SK-N-SH (cell line): Measurements from ENCODE around the gene SLC41A3. TPM values are rescaled to one million over a fixed set of nuclear protein-coding genes. Genes with fewer than 3 reads are reported as not detected.

Experiments
- CTCF ChIA-PET: fragments of 300-600, 350-600 bp; formaldehyde crosslinking; extraction: SDS; loops from one replicate; lab custom pipeline; 2021; lab: Yijun Ruan, JAX
- POLR2A ChIA-PET: fragments of 350-600 bp; sonication (Branson Sonifier 250); formaldehyde crosslinking; extraction: SDS; loops from one replicate; lab custom pipeline; 2020; ENCODE audit warnings: antibody characterized with exemption, inconsistent platforms; lab: Yijun Ruan, JAX
- DNase-seq: peaks from one replicate; pipeline ENCODE4 v3.0.0; 2012
- H2AFZ ChIP-seq: fragments of 200-600 bp; sonication (generic); 2 replicates; pipeline ENCODE4 v1.8.1; 2016; ENCODE audit warnings: antibody characterized with exemption, mild to moderate bottlenecking, low read depth
- H3F3A ChIP-seq: fragments of 200-600 bp; sonication (generic); replicated peaks from 2 replicates; pipeline ENCODE3; 2016; ENCODE audit warnings: antibody characterized with exemption, mild to moderate bottlenecking; ENCODE audit not compliant: insufficient read depth
- H3K27ac ChIP-seq, 2 experiments: fragments of 200-500 bp in 1 of 2; fragments of 200-600 bp in 1 of 2; sonication (Bioruptor generic) in 1 of 2; sonication (generic), shearing (Covaris generic) in 1 of 2; 2 replicates each; pipeline versions ENCODE4 v1.5.1 to v1.6.1; 2014 to 2016; ENCODE audit warnings: low read depth in 2 of 2, inconsistent platforms in 1 of 2, low read length in 1 of 2, mild to moderate bottlenecking in 1 of 2, mixed read lengths in 1 of 2
- H3K27me3 ChIP-seq: fragments of 200-600 bp; sonication (generic), shearing (Covaris generic); 2 replicates; pipeline ENCODE4 v1.6.1; 2016; ENCODE audit warnings: mixed run types; ENCODE audit not compliant: insufficient read depth
- H3K36me3 ChIP-seq, 2 experiments: fragments of 200-500 bp in 1 of 2; fragments of 200-600 bp in 1 of 2; sonication (Bioruptor generic) in 1 of 2; sonication (generic) in 1 of 2; replicated peaks in 1 of 2; 2 replicates each; pipeline versions ENCODE3 to v1.5.1; 2014 to 2016; ENCODE audit warnings: low read length in 1 of 2, mild to moderate bottlenecking in 1 of 2; ENCODE audit not compliant: insufficient read depth in 2 of 2, control insufficient read depth in 1 of 2
- H3K4me1 ChIP-seq, 2 experiments: fragments of 200-500 bp in 1 of 2; fragments of 200-600 bp in 1 of 2; sonication (Bioruptor generic) in 1 of 2; sonication (generic), shearing (Covaris generic) in 1 of 2; 2 replicates each; pipeline versions ENCODE4 v1.5.1 to v1.6.1; 2014 to 2016; ENCODE audit warnings: low read depth in 1 of 2, low read length in 1 of 2, mixed run types in 1 of 2; ENCODE audit not compliant: insufficient read depth in 2 of 2, control insufficient read depth in 1 of 2
- H3K4me2 ChIP-seq: fragments of 200-600 bp; sonication (generic), shearing (Covaris generic); 2 replicates; pipeline ENCODE4 v1.6.1; 2017; ENCODE audit warnings: mixed run types
- H3K4me3 ChIP-seq, 2 experiments: fragments of 200-500 bp in 1 of 2; fragments of 200-600 bp in 1 of 2; sonication (Bioruptor generic) in 1 of 2; sonication (generic), shearing (Covaris generic) in 1 of 2; 2 replicates each; pipeline versions ENCODE4 v1.5.1 to v1.8.1; 2014 to 2016; ENCODE audit warnings: low read depth in 2 of 2, inconsistent platforms in 1 of 2, low read length in 1 of 2, mild to moderate bottlenecking in 1 of 2, mixed read lengths in 1 of 2, moderate library complexity in 1 of 2
- H3K79me2 ChIP-seq: fragments of 200-600 bp; sonication (generic); 2 replicates; pipeline ENCODE4 v1.8.1; 2017; ENCODE audit warnings: mild to moderate bottlenecking; ENCODE audit not compliant: insufficient read depth
- H3K9ac ChIP-seq: fragments of 200-600 bp; sonication (generic); 2 replicates; pipeline ENCODE4 v1.6.1; 2017; ENCODE audit warnings: mixed run types
- H3K9me2 ChIP-seq: fragments of 200-600 bp; sonication (generic); 2 replicates; pipeline ENCODE4 v1.6.1; 2017; ENCODE audit warnings: mixed run types
- H3K9me3 ChIP-seq: fragments of 200-600 bp; sonication (generic); 2 replicates; pipeline ENCODE4 v1.6.1; 2017; ENCODE audit warnings: mixed run types, mild to moderate bottlenecking, moderate library complexity
- H4K20me1 ChIP-seq: fragments of 200-600 bp; sonication (generic); 2 replicates; pipeline ENCODE4 v1.6.1; 2017; ENCODE audit warnings: mild to moderate bottlenecking, mixed run types; ENCODE audit not compliant: insufficient read depth
- CHD2 ChIP-seq: fragments of 150-350 bp; IDR thresholded peaks from 2 replicates; pipeline ENCODE4 v1.6.1; 2018; ENCODE audit warnings: low read length; ENCODE audit not compliant: partially characterized antibody
- ELF1 ChIP-seq: IDR thresholded peaks from 2 replicates; pipeline ENCODE4 v1.4.0; 2012
- FOSL2 ChIP-seq: IDR thresholded peaks from 2 replicates; pipeline ENCODE4 v1.4.0; 2012; ENCODE audit warnings: low read depth, mild to moderate bottlenecking, moderate library complexity, borderline replicate concordance
- FOXJ3 ChIP-seq: sonication (generic); formaldehyde crosslinking; IDR thresholded peaks from 2 replicates; pipeline ENCODE4 v1.5.1; 2020; ENCODE audit warnings: mild to moderate bottlenecking, missing genetic modification reagents
- FOXM1 ChIP-seq: IDR thresholded peaks from 2 replicates; pipeline ENCODE4 v1.4.0; 2012; ENCODE audit warnings: low read depth, mild to moderate bottlenecking
- GATA2 ChIP-seq: sonication (generic); formaldehyde crosslinking; IDR thresholded peaks from 2 replicates; pipeline ENCODE4 v1.5.0; 2020; ENCODE audit warnings: mild to moderate bottlenecking, missing genetic modification reagents
- IRF3 ChIP-seq: fragments of 150-350 bp; IDR thresholded peaks from 2 replicates; pipeline ENCODE4 v1.6.1; 2016; ENCODE audit warnings: mild to moderate bottlenecking, low read depth, low read length
- MEF2A ChIP-seq: IDR thresholded peaks from 2 replicates; pipeline ENCODE4 v1.4.0; 2012; ENCODE audit warnings: low read depth, borderline replicate concordance
- MXI1 ChIP-seq: IDR thresholded peaks from 2 replicates; pipeline ENCODE4 v1.6.1; 2012; ENCODE audit warnings: mild to moderate bottlenecking, low read depth, low read length, improper control_type of control experiment
- NFIC ChIP-seq: IDR thresholded peaks from 2 replicates; pipeline ENCODE4 v1.4.0; 2012; ENCODE audit warnings: borderline replicate concordance
- PBX3 ChIP-seq: IDR thresholded peaks from 2 replicates; pipeline ENCODE4; 2012
- RCOR1 ChIP-seq: fragments of 150-350 bp; IDR thresholded peaks from 2 replicates; pipeline ENCODE4 v1.6.1; 2017; ENCODE audit warnings: antibody characterized with exemption, low read length
- REST ChIP-seq: IDR thresholded peaks from 2 replicates; pipeline ENCODE4 v1.6.1; 2012; ENCODE audit warnings: mild to moderate bottlenecking, low read depth, low read length, moderate library complexity
- RFX5 ChIP-seq: IDR thresholded peaks from 2 replicates; pipeline ENCODE4 v1.6.1; 2012; ENCODE audit warnings: mild to moderate bottlenecking, improper control_type of control experiment, low read length
- SIN3A ChIP-seq: IDR thresholded peaks from 2 replicates; pipeline ENCODE4 v1.6.1; 2012; ENCODE audit warnings: low read depth, mild to moderate bottlenecking, low read length, moderate library complexity, borderline replicate concordance
- SMC3 ChIP-seq: IDR thresholded peaks from 2 replicates; pipeline ENCODE4 v1.6.1; 2012; ENCODE audit warnings: low read depth, low read length, improper control_type of control experiment
- TAF1 ChIP-seq: IDR thresholded peaks from 2 replicates; pipeline ENCODE4 v1.6.1; 2012; ENCODE audit warnings: low read depth, mild to moderate bottlenecking, low read length, moderate library complexity, borderline replicate concordance
- TCF12 ChIP-seq: IDR thresholded peaks from 2 replicates; pipeline ENCODE4 v1.4.0; 2012
- TEAD4 ChIP-seq: IDR thresholded peaks from 2 replicates; pipeline ENCODE4 v1.4.0; 2012; ENCODE audit warnings: mild to moderate bottlenecking, borderline replicate concordance; ENCODE audit not compliant: insufficient read depth
- ZBTB33 ChIP-seq: IDR thresholded peaks from 2 replicates; pipeline ENCODE4 v1.4.0; 2012; ENCODE audit warnings: low read depth, borderline replicate concordance
- WGBS: methylation state at CpG from one replicate; pipeline ENCODE4 v1.1.6; 2017; ENCODE audit warnings: low lambda C conversion rate; 5-methylcytosine and 5-hydroxymethylcytosine counted together
- polyA plus RNA-seq, 3 experiments: library from polyadenylated mRNA; depleted of rRNA; stranded (reverse); fragments of >200 nt; gene quantifications; 2 replicates each; pipeline ENCODE4 v1.2.3, GENCODE V29; 2012

Gene SLC41A3
- polyA plus RNA-seq, 1 of the 3 experiments (the other 2 are of a cell fraction), result 53.4 TPM

- DNase-seq, result no peak
- H3K9ac ChIP-seq, result no peak overlapping the region
- no peak overlapping the region for H3K27ac ChIP-seq
- peaks cover 5 to 10% of the 10 kb centered on the region in 2 experiments; a peak in 1 of 4 replicates for H3K4me1 ChIP-seq
- no peak overlapping the region for H3K4me2 ChIP-seq
- no peaks in the 10 kb centered on the region for H3K36me3 ChIP-seq
- H3K9me2 ChIP-seq, result no peaks in the 10 kb centered on the region
- ChIA-PET CTCF (no interaction called here), POLR2A (no interaction called here)
- peaks cover 9% of the 10 kb centered on the region for H3F3A ChIP-seq
- H2AFZ ChIP-seq, result no peak overlapping the region
- H3K79me2 ChIP-seq, result no peaks in the 10 kb centered on the region
- no peaks in the 10 kb centered on the region for H4K20me1 ChIP-seq
- no peak overlapping the region for H3K4me3 ChIP-seq
- H3K27me3 ChIP-seq, result no peaks in the 10 kb centered on the region
- TF ChIP-seq TCF12, result no peak
- TF ChIP-seq TAF1, result no peak
- TF ChIP-seq FOXJ3 (CRISPR knock-in tag), result no peak
- no peak for TF ChIP-seq RCOR1
- TF ChIP-seq PBX3, result no peak
- H3K9me3 ChIP-seq, result no peaks in the 10 kb centered on the region
- 87% methylated on average over 9 of the region's 9 CpGs for WGBS
Measured at GRCh38 chr3:126031981-126032471, 51.9 kb downstream of the SLC41A3 start.

- H3K9me2 ChIP-seq, result no peaks in the 10 kb centered on the region
- no peaks in the 10 kb centered on the region for H3K36me3 ChIP-seq
- H3K4me1 ChIP-seq, result peaks cover 5 to 10% of the 10 kb centered on the region in 2 experiments; a peak in 1 of 4 replicates
- no peak overlapping the region for H3K4me2 ChIP-seq
- WGBS, result 34% methylated on average over 1 of the region's 1 CpG
- no peak overlapping the region for H2AFZ ChIP-seq
- no peaks in the 10 kb centered on the region for H3K79me2 ChIP-seq
- CTCF ChIA-PET, result no interaction called here
- H3K9ac ChIP-seq, result no peak overlapping the region
- no peak overlapping the region for H3K27ac ChIP-seq
- POLR2A ChIA-PET, result no interaction called here
- peaks cover 9% of the 10 kb centered on the region for H3F3A ChIP-seq
- H3K27me3 ChIP-seq, result no peaks in the 10 kb centered on the region
- H4K20me1 ChIP-seq, result no peaks in the 10 kb centered on the region
- no peak for DNase-seq
- TF ChIP-seq MXI1 (no peak), FOXM1 (no peak), REST (no peak), NFIC (no peak), MEF2A (no peak), TCF12 (no peak), ELF1 (no peak), RFX5 (no peak), SIN3A (no peak), FOSL2 (no peak), IRF3 (no peak), GATA2 (no peak), TEAD4 (no peak), CHD2 (no peak), ZBTB33 (no peak), SMC3 (no peak)
- TF ChIP-seq, all 33 proteins: peak for 0
- Histone ChIP-seq H3K9me3 (no peaks in the 10 kb centered on the region), H3K4me3 (no peak overlapping the region)
Measured at GRCh38 chr3:126030455-126030854, 53.5 kb downstream of the SLC41A3 start.
